ENCODE measurements around the gene TIPRL.
"Not testable (repeated sequence)": the region's sequence is repeated elsewhere in the genome, so short reads cannot be mapped to it uniquely, and the experiment has no call there.

The TIPRL gene

GRCh38 chr1:168159979-168160378 is 18.8 kb upstream of the TIPRL start:
- DNase-seq: no peak

- DNase-seq: no peak
These were observed 17.3 kb upstream of the TIPRL start for GRCh38 chr1:168161459-168161858.

GRCh38 chr1:168163670-168164069 is 15.1 kb upstream of the TIPRL start:
- no peak for DNase-seq

- DNase-seq: no peak
These were observed 14.0 kb upstream of the TIPRL start for GRCh38 chr1:168164771-168165170.

- no peak for DNase-seq
These were observed 11.0 kb upstream of the TIPRL start for GRCh38 chr1:168167806-168168205.

- no peak for DNase-seq
These were observed 7.9 kb upstream of the TIPRL start for GRCh38 chr1:168170564-168171508.

- DNase-seq: no peak
These were observed 6.4 kb upstream of the TIPRL start for GRCh38 chr1:168172250-168172915.

- DNase-seq: no peak
These were observed 530 bp upstream of the TIPRL start for GRCh38 chr1:168178227-168178637.

- no peak for DNase-seq
These were observed 831 bp downstream of the TIPRL start for GRCh38 chr1:168179438-168180147.

- DNase-seq: no peak
These were observed 1.4 kb downstream of the TIPRL start for GRCh38 chr1:168180148-168180524.

- DNase-seq: not testable (repeated sequence)
These were observed 2.4 kb downstream of the TIPRL start for GRCh38 chr1:168181063-168181720.

- peak; percentile 67 for DNase-seq
These were observed 8.4 kb downstream of the TIPRL start for GRCh38 chr1:168187177-168187576.

- DNase-seq: no peak
These were observed 11.6 kb downstream of the TIPRL start for GRCh38 chr1:168190403-168190802.

- no peak for DNase-seq
These were observed 16.7 kb downstream of the TIPRL start for GRCh38 chr1:168195199-168196135.

GRCh38 chr1:168199056-168199455 is 20.3 kb downstream of the TIPRL start:
- no peak for DNase-seq

GRCh38 chr1:168202941-168203654 is 24.3 kb downstream of the TIPRL start:
- DNase-seq: no peak

- no peak for DNase-seq
These were observed 27.3 kb downstream of the TIPRL start for GRCh38 chr1:168206111-168206510.

- DNase-seq: not testable (repeated sequence)
These were observed 28.9 kb downstream of the TIPRL start for GRCh38 chr1:168207673-168208072.

GRCh38 chr1:168210312-168210711 is 31.6 kb downstream of the TIPRL start:
- DNase-seq: no peak

- DNase-seq: no peak
These were observed 34.6 kb downstream of the TIPRL start for GRCh38 chr1:168213349-168213748.

- DNase-seq: no peak
These were observed 37.4 kb downstream of the TIPRL start for GRCh38 chr1:168216171-168216570.
